BE2C (cell line): Measurements from ENCODE around the gene RBP3.

Source experiments
- DNase-seq: peaks from one replicate; pipeline ENCODE4 v3.0.0-alpha.2; 2020
- H3K27me3 ChIP-seq: fragments of 250-450 bp; sonication (Bioruptor Pico); 2 replicates; pipeline ENCODE4 v1.5.1; 2020; ENCODE audit warnings: mild to moderate bottlenecking
- H3K36me3 ChIP-seq: fragments of 250-450 bp; sonication (Bioruptor Pico); 2 replicates; pipeline ENCODE4 v1.5.1; 2020; ENCODE audit warnings: mild to moderate bottlenecking
- H3K4me1 ChIP-seq: fragments of 250-450 bp; sonication (Bioruptor Pico); 2 replicates; pipeline ENCODE4 v1.5.1; 2020
- H3K4me3 ChIP-seq: 2 replicates; pipeline ENCODE4 v1.5.1; 2011; ENCODE audit warnings: low read depth, low read length
- H3K9me3 ChIP-seq: fragments of 250-450 bp; sonication (Bioruptor Pico); 2 replicates; pipeline ENCODE4 v1.5.1; 2020
- TF ChIP-seq, protein P1 (sequence below): IDR thresholded peaks from 2 replicates; pipeline ENCODE4 v1.5.1; 2012; ENCODE audit warnings: mild to moderate bottlenecking, low read depth, low read length

RBP3 gene

DNA sequence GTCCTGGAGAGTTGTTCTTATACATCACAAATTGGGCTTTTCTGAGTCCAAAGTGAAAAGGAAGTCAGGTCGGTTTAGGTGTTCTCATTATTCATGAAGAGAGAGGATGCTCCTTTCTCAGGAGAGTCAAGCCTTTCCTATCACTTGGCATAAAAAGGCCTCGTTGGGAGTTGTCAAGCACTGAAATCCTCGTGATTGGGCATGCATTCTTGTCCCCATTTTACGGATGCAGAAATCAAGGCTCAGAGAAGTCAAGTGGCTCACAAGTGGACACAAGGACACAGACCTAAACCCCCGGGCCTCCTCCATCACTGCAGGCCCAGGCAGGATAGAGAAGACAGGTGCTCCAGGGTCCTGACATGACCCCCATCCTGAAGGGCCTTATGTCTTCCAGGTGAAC is 8.5 kb downstream of the RBP3 start:
- H3K9me3 ChIP-seq = no peaks in the 10 kb centered on the region
- H3K4me1 ChIP-seq = no peaks in the 10 kb centered on the region
- TF ChIP-seq, protein P1, sequence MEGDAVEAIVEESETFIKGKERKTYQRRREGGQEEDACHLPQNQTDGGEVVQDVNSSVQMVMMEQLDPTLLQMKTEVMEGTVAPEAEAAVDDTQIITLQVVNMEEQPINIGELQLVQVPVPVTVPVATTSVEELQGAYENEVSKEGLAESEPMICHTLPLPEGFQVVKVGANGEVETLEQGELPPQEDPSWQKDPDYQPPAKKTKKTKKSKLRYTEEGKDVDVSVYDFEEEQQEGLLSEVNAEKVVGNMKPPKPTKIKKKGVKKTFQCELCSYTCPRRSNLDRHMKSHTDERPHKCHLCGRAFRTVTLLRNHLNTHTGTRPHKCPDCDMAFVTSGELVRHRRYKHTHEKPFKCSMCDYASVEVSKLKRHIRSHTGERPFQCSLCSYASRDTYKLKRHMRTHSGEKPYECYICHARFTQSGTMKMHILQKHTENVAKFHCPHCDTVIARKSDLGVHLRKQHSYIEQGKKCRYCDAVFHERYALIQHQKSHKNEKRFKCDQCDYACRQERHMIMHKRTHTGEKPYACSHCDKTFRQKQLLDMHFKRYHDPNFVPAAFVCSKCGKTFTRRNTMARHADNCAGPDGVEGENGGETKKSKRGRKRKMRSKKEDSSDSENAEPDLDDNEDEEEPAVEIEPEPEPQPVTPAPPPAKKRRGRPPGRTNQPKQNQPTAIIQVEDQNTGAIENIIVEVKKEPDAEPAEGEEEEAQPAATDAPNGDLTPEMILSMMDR = no peak
- no peaks in the 10 kb centered on the region for H3K27me3 ChIP-seq
- H3K4me3 ChIP-seq = no peak overlapping the region
- no peak for DNase-seq
- no peaks in the 10 kb centered on the region for H3K36me3 ChIP-seq

- DNase-seq = no peak
- Histone ChIP-seq H3K36me3 (no peaks in the 10 kb centered on the region), H3K27me3 (no peaks in the 10 kb centered on the region), H3K4me3 (no peak overlapping the region), H3K9me3 (no peaks in the 10 kb centered on the region), H3K4me1 (no peaks in the 10 kb centered on the region)
- TF ChIP-seq, protein P1 = no peak
These were observed 9.0 kb downstream of the RBP3 start for GRCh38 chr10:47357131-47357582.

DNA sequence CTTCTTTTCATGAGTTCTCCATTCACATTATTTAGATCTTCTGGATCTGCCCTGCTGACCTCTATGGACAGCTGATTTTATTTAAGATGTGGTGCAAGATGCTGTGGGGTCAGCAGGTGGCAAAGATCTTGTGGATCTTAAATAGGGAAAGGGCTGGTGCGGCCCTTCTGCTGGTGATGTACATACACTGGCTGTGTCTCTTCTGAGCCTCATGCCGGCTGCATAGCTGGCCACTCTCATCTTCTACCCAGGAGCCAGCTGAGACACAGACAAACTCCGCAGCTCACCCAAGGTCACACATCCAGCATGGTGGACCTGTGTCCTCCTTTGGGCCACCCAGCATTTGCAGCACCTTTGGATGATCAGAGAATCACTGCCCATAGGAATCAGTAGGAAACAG is 9.7 kb downstream of the RBP3 start:
- no peaks in the 10 kb centered on the region for H3K36me3 ChIP-seq
- H3K4me1 ChIP-seq = no peaks in the 10 kb centered on the region
- DNase-seq = no peak
- H3K27me3 ChIP-seq = no peaks in the 10 kb centered on the region
- H3K9me3 ChIP-seq = no peaks in the 10 kb centered on the region
- TF ChIP-seq, protein P1 = no peak
- H3K4me3 ChIP-seq = no peak overlapping the region

- H3K27me3 ChIP-seq = no peaks in the 10 kb centered on the region
- no peak overlapping the region for H3K4me3 ChIP-seq
- H3K36me3 ChIP-seq = no peaks in the 10 kb centered on the region
- H3K4me1 ChIP-seq = no peaks in the 10 kb centered on the region
- DNase-seq = no peak
- TF ChIP-seq, protein P1 = no peak
- H3K9me3 ChIP-seq = no peaks in the 10 kb centered on the region
These were observed 10.3 kb downstream of the RBP3 start for GRCh38 chr10:47358457-47358856.

DNA sequence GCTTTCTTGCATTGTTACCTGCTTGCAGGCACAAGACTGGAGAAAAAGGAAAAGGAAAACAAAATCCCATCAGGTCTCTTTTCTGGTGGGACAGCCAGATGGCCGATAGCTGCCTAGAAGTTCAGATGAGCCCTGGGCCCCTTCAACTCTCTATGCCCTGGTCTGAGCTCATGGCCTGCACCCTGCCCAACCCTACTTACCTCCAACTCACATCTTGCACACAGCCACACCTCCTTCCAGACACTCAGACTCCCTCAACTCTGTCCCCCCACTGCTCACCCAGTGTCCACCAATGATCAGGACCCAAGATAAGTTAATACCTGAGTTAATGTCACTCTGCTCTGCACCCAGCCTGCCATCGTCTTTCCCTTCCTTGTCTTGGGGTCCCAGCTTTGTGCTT is 10.9 kb downstream of the RBP3 start:
- no peaks in the 10 kb centered on the region for H3K36me3 ChIP-seq
- H3K4me3 ChIP-seq = no peak overlapping the region
- TF ChIP-seq, protein P1 = no peak
- no peaks in the 10 kb centered on the region for H3K4me1 ChIP-seq
- no peaks in the 10 kb centered on the region for H3K9me3 ChIP-seq
- H3K27me3 ChIP-seq = no peaks in the 10 kb centered on the region
- DNase-seq = no peak

GRCh38 chr10:47359626-47360418 is 11.7 kb downstream of the RBP3 start:
- TF ChIP-seq, protein P1 = no peak
- no peak for DNase-seq
- Histone ChIP-seq H3K9me3 (no peaks in the 10 kb centered on the region), H3K27me3 (no peaks in the 10 kb centered on the region), H3K4me3 (no peak overlapping the region), H3K4me1 (no peaks in the 10 kb centered on the region), H3K36me3 (no peaks in the 10 kb centered on the region)
